ENCODE results near the gene CTNND2.

CTNND2 gene

DNA sequence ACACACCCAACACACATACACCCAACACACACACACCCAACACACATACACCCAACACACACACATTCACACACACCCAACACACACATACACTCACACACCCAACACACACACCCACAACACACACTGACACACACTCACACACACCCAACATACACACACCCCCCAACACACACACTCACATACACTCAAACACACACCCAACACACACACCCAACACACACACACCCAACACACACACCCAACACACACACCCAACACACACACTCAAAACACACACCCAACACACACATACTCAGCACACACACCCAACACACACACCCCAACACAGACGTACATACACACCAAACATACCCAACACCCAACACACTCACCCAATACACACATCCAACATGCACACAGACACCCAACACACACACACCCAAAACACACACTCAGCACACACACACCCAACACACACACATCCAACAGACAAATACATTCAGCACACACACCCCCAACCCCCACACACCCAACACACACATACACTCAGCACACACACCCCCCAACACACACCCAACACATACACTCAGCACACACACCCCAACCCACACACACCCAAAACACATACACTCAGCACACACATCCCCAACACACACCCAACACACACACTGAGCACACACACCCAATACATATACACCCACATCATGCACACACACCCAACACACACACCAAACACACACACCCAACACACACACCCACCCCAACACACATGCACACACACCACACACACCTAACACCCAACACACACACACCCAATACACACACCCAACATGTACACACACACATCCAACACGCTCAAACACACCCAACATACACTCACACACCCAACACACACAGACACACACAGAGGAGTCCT lies 663.7 kb downstream of the CTNND2 start:
- no peak for DNase-seq (ENCODE audit: low read depth)

DNA sequence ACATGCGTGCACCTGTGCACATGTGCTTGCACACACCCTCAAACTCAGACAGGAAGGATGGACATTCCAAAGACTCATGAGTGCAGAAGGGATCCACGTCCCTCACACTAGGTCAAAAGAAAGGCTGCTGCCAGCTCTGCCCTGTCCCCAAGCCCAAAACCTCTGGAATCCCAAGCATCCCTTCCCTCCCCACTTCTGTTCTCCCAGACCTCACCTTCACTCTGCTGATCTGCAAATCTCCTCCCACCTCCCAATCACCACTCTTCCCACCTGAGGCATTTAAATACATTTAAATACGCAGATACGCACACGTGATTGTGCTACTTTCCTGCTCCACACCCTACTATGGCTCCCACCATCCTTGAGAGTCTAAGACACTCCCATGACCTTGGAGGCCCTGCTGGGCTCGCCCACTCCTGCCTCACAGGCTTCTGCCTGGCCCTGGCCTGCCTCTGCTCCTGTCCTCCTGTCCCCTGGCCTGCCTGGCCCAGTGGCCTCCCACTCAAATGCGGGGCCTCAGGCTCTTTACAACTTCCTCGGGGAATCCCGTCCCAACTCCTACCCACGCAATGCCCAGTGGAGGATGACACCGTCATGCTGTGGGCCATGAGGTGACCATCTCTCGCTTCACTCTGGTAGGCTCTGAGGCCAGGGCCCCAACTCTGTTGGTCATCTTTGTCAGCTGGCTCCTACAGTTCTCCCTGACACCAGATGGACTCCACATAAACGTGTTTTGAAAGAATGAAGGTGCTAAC lies 664.8 kb downstream of the CTNND2 start:
- no peak for DNase-seq (ENCODE audit: low read depth)

DNA sequence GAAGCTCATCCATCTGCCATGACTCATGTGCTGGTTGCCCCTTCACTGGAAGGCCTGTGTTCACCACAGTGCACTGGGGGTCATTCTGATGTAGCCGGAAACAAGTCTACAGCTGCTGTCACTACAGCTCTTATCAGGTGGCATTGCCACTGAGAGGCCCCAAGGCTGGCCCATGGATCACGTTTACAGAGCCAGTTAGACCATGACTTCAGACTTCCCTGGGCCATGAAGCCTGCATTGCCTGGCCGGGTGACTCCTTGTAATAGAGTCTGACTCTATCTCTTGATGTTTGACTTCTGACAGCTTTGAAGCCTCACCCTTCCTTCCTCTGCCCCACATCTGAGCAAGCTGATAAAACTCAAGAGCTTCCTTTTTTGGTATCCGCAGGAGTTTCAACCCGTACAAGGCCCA lies 669.7 kb downstream of the CTNND2 start:
- DNase-seq (ENCODE audit: low read depth) = no peak

DNA sequence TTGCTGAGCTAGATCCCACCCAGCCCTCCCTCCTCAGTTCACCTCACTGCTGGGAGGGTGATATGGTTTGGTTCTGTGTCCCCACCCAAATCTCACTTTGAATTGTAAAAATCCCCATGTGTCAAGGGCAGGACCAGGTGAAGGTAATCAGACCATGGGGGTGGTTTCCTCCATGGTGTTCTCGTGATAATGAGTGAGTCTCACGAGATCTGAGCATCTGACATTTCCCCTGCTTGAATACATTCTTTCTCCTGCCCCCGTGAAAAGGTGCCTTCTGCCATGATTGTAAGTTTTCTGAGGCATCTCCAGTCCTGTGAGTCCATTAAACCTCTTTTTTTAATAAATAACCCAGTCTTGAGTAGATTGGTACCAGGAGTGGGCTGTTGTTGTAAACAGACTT lies 673.4 kb downstream of the CTNND2 start:
- DNase-seq (ENCODE audit: low read depth) = no peak

DNA sequence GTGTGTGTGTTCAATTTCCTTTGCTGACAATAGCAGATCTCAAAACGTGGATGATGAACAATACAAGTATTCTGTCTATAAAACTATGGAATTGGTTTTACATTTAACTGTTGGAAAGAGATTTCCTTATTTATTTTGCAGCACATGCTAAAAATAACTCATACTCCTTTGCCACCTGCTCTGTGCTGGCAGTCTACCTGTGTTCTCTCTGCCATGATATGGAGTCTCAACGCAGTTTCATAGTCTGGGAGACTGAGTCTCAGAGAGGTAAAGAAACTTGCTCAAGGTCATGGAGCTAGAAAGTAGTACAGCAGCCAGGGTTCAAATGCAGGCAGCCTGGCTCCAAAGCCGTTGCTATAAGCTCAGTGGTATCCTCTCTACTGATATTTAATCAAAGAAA lies 677.2 kb downstream of the CTNND2 start:
- DNase-seq (ENCODE audit: low read depth) = no peak

DNA sequence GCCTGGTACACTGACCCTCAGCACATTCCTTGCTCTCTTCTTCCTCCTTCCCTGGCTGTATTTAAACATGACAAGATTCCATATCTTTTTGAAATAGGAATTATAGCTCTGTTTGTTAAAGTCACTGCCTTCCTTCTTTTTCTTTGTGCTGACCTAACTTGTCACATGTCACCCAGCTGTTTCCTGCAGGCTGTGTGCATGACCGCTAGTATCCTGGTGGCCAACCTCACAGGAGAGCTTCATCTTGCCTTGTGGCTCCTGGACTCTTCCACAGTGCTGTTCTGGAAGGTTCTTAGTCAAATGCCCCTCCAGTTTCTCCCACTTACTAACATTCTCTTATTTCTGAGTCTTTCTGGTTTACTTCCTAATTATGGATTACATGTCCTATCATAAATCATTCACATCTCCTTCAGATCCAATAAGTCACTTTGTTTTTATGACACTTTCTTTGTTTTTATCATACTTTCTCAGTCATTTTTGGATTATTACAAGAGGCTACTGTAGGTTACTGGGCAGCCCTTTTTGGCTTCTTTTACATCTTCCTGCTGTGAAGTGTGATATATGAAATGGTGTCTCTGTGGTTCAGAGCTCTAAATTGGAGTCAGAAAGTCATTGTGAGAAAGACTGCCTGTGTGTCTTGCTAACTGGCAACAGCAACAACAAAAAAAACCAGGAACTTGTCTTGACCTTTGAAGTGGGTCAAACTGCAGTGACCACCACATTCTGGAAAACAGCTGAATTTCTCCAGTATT lies 679.6 kb downstream of the CTNND2 start:
- no peak for DNase-seq (ENCODE audit: low read depth)

DNA sequence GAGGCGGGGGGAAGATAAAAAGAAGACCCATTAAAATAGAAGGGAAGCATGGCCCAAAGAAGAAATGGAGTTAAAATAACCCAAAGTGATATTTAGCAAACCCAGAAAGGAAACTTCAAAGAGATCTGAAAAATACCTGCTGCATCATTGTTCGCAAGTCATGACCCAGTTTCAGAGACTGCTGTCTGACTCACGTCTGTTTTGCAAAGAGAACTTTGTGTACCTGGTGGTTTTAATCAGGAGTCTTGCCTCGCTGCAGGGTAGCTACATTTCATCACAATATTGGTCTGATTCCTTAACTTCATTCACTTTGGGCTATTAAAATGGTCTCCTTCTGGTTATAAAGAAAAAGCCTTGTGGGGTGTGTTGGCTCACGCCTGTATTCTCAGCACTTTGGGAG lies 682.1 kb downstream of the CTNND2 start:
- DNase-seq (ENCODE audit: low read depth) = no peak

DNA sequence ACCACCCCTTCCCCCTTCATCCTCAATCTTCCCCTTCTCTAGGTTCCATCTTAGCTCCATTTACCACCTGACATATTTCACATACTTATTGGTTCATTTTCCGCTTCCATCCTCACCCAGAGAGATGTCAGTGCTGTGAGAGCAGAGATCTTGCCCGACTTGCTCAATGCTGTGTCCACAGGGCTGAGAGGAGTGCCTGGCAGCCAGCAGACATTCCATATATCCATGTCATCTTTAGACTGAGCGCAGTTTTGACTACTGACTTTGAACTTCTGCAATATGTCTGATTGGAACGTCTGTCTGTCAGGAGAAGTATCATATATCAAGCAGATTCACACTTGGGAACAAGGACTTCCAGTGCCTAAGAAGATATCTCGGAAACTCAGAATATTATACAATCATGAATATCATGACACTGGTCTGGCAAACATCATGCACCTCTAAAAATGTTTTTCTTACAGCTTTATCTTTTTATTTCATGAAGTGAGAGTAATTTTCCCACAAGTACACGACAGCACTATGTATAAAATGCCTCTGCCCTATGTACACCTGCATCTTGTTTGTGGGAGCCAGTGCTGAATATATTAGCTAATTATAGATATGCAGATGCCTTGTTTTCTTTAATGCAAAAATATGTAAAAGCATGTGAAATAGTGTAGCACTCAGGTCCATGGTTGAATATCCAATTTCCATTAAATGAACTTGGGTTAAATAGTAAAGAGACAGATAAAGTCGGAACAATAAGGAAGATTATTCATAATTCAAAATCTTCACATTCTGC lies 689.2 kb downstream of the CTNND2 start:
- no peak for DNase-seq (ENCODE audit: low read depth)

DNA sequence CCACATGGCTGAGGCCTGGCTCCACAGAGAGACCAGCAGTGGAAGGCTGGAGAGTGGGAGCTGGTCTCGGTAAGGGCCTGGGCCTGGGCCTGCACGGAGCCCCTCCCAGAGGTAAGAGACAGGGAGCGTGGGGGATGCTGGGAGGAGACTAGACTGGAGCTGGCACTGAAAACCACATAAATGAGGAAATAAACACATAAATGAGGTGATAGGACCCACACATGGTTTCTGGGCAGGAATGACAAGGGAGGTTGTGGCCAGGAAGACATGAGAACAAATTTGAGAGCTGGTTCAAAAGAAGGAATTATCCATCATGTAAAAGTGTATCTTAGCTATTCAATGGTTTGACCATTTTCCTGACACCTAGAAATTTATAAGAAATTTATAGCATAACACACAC lies 691.5 kb downstream of the CTNND2 start:
- DNase-seq (ENCODE audit: low read depth) = no peak

DNA sequence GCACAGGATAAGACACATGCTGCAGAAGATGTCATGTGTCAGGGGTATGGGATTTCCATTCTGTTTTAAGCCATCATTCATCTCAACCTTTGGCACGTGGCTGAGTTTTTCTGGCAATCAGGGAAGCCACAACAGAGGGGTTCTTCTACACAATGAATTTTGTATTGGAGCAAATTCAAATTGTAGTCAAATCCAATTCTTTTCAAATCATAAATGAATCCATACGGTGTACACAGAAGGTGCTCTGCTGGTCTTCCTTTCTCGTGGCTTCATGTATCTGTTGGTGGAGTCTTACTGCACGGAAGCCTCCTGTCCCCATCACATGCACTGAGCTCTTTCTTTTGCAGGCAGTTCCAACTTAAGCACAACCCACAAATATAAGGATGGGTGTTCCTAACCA lies 706.5 kb downstream of the CTNND2 start:
- no peak for DNase-seq (ENCODE audit: low read depth)

DNA sequence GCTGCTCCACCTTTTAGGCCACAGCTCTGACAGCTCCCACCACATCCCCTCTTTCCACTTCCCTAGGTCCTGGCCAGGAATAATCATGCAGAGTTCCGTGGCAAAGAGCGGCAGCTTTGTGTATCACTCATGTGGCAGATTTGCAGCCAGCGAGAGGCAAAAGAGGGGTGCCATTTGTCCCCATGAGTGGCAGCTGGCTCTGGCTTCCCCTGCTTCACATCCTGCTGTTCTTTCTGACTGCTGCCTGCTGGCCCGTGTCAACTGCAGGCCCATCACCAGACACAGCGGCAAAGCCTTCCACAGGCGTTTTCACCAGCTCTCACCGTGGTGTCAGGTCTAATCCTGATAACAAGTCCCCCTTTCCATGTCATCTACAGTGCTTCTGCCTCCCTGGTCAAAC lies 712.6 kb downstream of the CTNND2 start:
- no peak for DNase-seq (ENCODE audit: low read depth)

DNA sequence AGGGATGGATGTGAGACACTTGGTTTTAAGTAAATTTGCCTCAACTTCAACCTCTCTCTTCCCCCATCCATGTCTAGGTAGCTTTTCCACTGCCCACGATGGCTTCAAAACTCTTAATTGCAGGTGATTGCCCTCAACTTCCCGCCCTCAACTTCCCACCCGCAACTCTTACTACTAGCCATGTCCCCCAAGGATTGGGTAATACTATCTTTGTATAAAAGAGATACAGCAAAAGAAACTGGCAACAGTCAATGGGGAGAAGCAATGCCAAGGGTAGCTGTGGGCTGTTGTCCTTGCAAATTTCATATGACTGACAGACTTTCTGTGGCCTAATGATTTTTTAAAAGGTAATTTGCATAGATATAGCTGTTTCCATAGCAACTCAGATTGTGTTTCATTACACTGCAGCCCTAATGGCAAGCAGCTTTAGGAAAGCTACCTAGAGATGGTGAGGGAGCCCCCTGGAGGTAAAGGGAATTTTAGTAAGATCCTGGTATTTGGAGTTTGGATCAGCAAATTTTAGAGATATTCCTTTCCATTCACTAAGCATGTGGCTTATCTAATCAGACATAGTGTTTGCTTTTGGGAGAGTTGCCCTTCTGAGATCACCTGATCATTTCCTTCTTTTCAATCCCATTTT lies 721.7 kb downstream of the CTNND2 start:
- peak; percentile 21 for DNase-seq (ENCODE audit: low read depth)

DNA sequence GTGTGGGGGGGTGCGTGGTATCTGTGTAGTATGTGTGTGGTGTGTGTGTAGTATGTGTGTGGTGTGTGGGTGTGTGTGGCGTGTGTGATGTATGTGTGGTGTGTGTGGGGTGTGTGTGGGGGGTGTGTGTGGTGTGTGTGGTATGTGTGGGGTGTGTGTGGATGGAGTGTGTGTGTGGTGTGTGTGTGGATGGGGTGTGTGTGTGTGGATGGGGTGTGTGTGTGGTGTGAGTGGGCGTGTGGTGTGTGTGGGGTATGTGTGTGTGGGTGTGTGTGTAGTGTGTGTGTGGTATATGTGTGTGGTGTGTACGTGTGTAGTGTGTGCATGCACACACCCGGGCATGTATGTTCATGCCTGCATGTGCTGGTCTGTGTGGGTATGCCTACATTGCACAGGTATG lies 722.3 kb downstream of the CTNND2 start:
- no peak for DNase-seq (ENCODE audit: low read depth)

DNA sequence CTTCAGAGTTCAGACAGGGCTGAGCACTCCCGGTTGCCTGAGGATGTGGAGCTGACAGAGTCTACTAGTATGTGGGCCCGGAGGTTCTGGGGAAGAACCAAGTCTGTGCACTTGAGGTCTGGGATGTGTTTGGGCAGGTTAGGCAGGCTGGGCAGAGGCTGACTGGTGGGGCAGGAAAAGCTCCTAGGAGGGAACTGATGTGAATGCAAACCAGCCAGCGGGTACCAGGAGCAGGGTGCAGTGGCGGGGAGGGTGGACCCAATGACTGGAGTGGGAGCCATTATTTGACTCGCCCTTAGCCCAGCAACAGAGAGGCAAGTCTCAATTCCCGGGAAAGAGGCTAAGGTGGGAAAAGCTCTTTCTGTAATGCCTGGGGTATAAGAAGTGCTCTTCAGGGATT lies 723.4 kb downstream of the CTNND2 start:
- no peak for DNase-seq (ENCODE audit: low read depth)

DNA sequence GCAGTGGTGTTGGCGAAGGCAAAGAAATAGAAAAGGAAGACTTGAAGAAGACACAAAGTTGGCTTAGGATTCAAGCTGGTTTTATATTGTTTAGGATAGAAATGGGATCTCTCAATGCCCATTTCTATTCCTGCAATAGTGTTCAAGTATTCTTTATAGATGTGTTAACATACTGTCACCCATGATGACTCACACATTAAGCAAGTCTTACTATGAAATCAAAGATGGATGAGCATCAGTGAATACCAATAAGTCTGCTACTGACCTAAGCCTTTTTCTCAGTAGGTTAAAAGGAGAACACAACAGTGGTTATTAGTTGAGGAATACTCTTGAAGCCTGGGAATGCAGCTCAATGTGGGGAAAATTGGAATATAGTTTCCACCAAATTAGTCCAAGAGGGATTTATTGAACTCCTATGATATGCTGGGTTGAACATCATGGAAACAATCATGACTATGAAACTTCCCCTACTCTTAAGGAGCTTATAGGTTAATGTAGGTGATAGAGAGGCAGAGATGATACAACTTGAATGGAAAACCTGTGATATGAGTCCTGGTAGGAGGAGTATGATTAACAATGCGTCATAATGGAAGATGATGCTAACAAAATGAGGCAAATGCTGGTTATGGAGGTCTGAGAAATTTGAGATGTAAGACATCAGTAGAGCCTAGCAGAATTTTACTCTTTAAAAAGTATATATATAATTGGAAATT lies 726.1 kb downstream of the CTNND2 start:
- no peak for DNase-seq (ENCODE audit: low read depth)

DNA sequence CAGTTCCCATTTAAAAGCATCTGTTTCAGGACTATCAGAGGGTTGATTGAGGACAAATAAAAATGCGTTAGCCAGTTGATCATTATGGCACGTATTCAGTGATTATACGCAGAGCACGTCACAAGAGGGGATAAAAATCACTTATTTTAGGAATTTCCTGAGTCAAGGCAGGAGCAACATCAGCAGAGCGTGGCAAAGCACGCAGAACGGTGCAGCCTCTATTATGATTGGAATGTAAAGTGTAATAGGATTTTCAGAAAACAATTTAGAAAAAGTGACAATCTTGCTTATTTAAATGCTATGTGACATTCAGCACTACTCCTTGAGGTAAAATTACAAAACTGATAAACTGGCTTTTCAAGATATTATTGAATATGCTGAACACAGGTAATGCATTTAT lies 729.7 kb downstream of the CTNND2 start:
- no peak for DNase-seq (ENCODE audit: low read depth)

DNA sequence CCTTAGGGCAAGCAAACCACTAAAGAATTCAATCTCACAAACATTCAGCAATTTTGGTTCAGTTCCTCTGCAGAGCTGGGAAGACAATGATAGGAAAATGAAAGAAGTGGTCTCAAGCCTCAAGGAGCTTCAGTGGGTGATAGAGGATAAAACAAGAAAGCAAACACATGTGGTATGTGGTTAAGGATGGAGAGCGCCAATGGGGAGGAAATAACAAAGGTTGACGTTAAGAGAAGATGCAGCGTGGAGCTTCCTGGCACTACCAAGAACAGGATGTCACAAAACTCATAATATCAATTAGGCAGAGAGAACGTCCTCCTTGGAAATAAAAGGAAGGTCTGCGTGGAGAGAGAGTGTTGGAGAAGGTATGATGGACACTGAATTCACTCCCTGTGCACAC lies 731.8 kb downstream of the CTNND2 start:
- no peak for DNase-seq (ENCODE audit: low read depth)

DNA sequence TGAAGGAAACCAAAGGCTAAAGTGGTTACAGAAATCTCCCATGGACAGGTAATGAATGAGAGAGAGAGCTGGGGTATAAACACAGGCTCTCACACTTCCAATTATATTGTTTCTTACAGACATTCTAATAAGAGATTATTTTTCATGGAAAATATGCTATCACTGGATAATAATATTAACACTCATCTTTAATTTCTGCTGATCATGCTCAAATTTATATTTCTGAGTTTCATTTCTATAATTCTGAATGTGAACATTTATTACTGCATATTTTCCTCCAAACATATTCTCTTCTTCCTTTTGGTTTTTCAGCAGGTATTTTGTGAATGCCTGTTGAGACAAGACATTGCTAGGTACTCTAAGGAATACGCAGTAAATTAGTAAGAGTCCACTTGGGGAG lies 733.0 kb downstream of the CTNND2 start:
- DNase-seq (ENCODE audit: low read depth) = no peak

DNA sequence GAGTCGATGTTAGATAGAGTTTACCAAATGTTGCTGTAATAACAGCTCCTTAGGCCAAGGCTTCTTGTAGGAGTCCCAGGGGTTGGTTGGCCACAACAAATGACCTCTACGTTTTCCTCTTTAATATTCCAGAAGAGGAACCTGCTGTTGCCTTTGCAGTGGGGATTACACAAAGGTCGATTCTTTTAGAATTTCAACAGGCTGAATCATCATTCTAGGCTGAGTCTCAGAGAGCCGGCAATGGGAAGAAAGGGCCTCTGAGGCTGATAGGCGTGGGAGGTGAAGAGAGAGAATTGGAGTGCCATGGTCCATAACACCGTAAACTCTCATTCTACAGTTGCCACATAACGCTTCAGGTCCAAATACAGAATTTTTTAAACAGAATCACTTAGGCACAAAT lies 737.3 kb downstream of the CTNND2 start:
- no peak for DNase-seq (ENCODE audit: low read depth)

DNA sequence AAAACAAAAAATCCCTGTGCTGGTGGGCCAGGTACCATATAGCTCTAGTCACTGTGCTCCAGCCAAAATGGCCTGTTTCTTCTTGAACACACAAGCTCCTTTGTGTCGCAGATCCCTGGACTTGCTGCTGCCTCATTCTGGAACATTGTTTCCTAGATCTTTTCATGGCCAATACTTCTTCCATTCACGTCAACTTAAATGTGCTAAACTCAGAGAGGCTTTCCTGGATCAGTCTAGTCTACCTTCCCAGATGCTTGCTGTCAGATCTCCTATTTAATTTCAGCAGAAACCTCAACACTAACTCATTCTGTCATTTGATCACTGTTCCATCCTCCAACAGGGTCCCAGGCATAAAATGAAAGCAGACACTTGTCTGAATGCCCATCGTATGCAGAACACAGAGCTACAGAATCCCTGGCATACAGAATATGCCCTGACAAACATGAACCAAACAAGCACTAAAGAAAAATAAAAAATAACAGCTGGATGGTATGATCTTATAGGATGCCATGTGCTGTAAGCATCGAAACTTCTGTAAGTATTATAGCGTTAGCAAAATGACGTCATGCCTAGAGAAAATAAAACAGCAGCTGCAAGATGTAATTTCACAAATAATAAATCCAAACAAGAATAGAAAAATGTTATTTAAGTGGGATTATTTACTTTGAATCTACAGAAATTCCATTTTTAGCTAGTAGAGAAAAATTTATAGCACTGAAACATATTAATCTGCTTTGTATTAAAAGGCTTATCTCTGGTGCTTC lies 739.5 kb downstream of the CTNND2 start:
- no peak for DNase-seq (ENCODE audit: low read depth)

All from fibroblast of the conjunctiva (primary cell).